GM21360 (cell line): ENCODE data around the gene PAQR4.

Source experiments
- ATAC-seq: cut with Tn5 transposase; IDR thresholded peaks from one replicate; pipeline ENCODE4 v1.9.1; 2021; ENCODE audit warnings: mild to moderate bottlenecking, moderate library complexity; ENCODE audit not compliant: unreplicated experiment

PAQR4 gene

DNA sequence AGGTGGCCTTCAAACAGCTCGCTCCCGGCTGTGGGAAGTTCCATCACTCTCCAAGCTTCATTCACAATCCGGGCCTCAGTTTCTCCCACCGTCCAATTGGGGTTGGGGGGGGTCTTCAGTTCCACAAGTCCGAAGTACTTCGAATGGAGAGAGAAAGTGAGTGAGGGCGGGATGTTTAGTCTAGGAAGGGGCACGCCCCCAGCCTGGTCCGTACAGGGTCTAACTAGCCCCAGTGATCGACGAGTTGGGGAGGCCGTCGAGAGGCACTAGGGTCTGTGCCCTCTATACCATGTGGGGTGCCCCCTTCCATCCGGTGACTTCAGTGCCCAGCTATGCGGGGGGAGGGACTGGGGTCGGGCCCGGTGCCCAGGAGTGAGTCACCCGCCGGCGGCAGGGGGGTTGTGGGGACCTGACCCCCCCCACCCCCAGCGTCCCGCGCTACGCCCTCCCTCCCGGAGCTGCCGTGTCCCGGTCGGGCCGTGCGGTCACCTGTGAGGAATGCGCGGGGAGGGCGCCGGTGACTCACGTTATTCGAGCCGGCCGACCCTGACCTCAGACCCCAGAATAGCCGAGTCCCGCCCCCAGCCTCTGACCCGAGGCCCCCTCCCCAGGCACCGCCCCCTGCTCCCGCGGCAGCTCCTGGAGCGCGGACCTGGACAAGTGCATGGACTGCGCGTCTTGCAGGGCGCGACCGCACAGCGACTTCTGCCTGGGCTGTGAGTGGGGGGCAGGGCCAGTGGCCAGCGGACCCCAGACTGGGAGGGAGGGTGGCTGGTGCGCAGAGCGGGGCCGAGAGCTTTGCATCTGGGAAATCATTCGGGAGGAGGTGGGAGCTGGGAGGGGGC is 51.7 kb downstream of the PAQR4 start:
- ATAC-seq = no peak

DNA sequence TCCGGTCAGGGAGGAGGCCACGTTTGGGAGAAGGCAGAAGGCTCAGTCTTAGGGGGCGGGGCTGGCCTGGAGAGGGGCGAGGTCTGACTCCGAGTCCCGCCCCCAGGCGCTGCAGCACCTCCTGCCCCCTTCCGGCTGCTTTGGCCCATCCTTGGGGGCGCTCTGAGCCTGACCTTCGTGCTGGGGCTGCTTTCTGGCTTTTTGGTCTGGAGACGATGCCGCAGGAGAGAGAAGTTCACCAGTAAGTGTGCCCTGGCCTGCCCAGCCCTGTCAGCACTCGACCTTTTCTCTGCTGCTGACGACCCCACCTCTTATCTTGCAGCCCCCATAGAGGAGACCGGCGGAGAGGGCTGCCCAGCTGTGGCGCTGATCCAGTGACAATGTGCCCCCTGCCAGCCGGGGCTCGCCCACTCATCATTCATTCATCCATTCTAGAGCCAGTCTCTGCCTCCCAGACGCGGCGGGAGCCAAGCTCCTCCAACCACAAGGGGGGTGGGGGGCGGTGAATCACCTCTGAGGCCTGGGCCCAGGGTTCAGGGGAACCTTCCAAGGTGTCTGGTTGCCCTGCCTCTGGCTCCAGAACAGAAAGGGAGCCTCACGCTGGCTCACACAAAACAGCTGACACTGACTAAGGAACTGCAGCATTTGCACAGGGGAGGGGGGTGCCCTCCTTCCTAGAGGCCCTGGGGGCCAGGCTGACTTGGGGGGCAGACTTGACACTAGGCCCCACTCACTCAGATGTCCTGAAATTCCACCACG is 52.5 kb downstream of the PAQR4 start:
- ATAC-seq = no peak

DNA sequence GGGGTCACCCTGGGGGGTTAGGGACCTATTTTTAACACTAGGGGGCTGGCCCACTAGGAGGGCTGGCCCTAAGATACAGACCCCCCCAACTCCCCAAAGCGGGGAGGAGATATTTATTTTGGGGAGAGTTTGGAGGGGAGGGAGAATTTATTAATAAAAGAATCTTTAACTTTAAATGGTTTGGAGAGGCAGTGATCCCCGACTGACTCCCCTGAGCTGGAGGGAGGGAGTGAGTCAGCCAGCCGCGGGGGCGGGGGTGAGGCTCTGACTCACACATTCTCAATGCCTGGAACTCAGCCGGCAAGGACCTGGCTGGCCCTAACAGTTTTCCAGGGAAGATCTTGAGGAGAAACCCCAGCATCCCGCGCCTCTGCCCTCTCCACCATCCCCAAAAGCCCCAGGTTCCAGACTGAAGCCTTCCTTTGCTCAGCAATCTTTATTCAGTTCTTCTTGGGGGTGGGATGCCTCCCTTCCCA is 53.1 kb downstream of the PAQR4 start:
- no peak for ATAC-seq

DNA sequence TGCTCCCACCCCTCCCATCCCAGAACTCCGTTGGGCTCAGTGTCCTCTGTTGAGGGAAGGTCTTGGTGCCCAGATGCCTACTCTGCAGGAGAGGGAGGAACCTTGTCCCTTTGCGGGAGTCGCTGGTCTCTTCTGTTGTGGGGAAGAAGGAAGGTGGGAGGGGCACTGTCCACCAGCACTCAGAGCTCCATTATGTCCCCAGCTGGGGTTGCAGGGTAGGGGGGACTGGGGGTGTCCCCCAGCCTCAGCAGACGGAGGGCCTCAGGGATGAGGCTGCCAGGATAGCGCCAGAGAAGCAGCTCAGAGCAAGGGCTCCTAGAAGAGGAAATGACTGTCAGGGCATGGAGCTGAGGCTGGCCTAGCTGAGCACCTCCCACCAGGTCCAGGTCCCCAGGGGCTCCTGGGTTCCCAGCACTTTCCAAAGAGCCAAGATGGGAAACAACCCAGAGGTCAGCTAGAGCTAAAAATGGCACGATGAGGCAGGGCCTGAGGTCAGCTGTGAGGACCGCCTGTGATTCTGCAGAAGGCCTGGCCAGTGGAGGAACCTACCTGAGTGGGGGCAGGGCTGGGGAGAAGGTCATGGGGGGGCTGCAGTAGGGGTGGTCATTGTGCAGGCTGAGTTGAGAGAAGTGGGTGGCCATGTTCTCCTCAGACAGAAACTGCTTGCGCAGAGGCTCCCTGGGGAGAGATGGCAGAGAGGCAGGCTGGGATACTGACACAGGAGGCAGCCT is 53.7 kb downstream of the PAQR4 start:
- no peak for ATAC-seq
